Measurements from ENCODE around the gene RACGAP1.

DNA sequence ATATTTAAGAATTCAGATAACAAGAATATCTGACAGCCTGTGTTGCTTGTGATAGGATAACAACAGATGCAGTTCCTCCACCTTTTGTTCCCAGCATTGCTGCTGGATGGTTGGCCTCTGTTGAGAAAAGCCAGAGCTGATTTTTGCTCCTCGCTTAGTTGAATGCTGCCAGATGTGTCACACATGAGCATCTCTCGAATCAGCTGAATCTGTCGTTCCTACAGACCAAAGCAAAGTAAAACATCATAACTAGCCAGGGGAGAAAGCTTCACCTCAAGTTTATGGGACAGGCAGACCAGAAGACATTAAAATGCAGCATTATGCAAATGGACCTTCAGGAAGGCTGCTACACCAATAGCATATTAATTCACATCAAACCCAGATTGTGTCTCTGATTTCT, 20.1 kb downstream of the RACGAP1 start:
- no peak for TF ChIP-seq POLR2A (IDR thresholded peaks at IDR 0.05)
- TF ChIP-seq, protein P1, sequence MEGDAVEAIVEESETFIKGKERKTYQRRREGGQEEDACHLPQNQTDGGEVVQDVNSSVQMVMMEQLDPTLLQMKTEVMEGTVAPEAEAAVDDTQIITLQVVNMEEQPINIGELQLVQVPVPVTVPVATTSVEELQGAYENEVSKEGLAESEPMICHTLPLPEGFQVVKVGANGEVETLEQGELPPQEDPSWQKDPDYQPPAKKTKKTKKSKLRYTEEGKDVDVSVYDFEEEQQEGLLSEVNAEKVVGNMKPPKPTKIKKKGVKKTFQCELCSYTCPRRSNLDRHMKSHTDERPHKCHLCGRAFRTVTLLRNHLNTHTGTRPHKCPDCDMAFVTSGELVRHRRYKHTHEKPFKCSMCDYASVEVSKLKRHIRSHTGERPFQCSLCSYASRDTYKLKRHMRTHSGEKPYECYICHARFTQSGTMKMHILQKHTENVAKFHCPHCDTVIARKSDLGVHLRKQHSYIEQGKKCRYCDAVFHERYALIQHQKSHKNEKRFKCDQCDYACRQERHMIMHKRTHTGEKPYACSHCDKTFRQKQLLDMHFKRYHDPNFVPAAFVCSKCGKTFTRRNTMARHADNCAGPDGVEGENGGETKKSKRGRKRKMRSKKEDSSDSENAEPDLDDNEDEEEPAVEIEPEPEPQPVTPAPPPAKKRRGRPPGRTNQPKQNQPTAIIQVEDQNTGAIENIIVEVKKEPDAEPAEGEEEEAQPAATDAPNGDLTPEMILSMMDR (IDR thresholded peaks at IDR 0.05): no peak
